ENCODE results near the gene FTMT.

DNA sequence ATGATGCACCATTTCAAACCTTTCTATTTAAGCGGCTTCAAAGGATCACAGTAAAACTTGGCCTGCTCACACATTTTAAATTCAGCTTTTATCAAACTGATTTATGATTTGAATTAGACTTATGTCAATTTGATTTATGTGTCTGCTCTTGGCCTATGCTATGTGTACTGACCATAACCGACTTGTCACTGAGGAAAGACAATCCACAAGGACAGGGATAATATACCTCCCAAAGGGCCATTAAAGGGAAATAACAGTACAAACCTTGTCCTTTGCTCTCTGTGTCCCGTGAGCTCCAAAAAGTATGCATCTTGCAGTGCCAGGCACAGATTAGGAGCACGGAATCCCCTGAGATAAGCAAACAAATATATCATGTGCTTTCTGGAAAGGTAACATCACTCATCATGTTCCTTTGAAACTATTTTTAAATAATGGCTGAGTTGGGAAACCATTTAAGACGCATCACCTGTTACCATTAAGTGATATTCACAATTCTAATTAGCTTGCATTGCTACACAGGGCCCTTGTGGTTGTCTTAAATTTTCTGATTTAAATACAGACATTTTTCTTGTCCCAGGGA is 31.9 kb upstream of the FTMT start:
- TF ChIP-seq CTCF (conservative IDR thresholded peaks at IDR 0.05; ENCODE audit: low read depth, low read length), result no peak
- TF ChIP-seq EZH2 (IDR thresholded peaks at IDR 0.05; ENCODE audit: low read length, unreplicated experiment), result no peak

All from PC-3 (cell line).